GM12878 (cell line): Measurements from ENCODE around the gene ANKS4B.

Source experiments
- PML ChIP-seq: IDR thresholded peaks from 2 replicates; pipeline ENCODE4 v1.6.1; 2012; ENCODE audit warnings: low read length, inconsistent platforms
- POLR2A ChIP-seq: IDR thresholded peaks from 2 replicates; pipeline ENCODE4 v1.6.1; 2011; ENCODE audit warnings: low read depth, mild to moderate bottlenecking, low read length
- POLR2AphosphoS5 ChIP-seq: IDR thresholded peaks from 2 replicates; pipeline ENCODE4 v1.6.1; 2011; ENCODE audit warnings: mild to moderate bottlenecking, low read length, inconsistent platforms
- SREBF2 ChIP-seq: IDR thresholded peaks from 2 replicates; pipeline ENCODE4 v1.6.1; 2012; ENCODE audit warnings: mild to moderate bottlenecking, low read length
- YY1 ChIP-seq: IDR thresholded peaks from 2 replicates; pipeline ENCODE4 v1.6.1; 2011; ENCODE audit warnings: low read depth, mild to moderate bottlenecking, low read length
- TF ChIP-seq, protein P1 (sequence below): fragments of 450-650 bp; IDR thresholded peaks from 2 replicates; pipeline ENCODE4 v1.6.1; 2017; ENCODE audit warnings: mild to moderate bottlenecking, low read depth, inconsistent platforms; ENCODE audit not compliant: poor library complexity, severe bottlenecking
- TF ChIP-seq, protein P2 (sequence below): fragments of 450-650 bp; IDR thresholded peaks from 2 replicates; pipeline ENCODE4 v1.6.1; 2017; ENCODE audit warnings: antibody characterized with exemption, mild to moderate bottlenecking, moderate library complexity
- TF ChIP-seq, protein P3 (sequence below), 3 experiments: IDR thresholded peaks in 2 of 3; conservative IDR thresholded peaks in 1 of 3; 2 replicates each; pipeline ENCODE4 v1.5.1; 2011; ENCODE audit warnings: low read depth in 3 of 3, low read length in 3 of 3, mild to moderate bottlenecking in 3 of 3, control low read depth in 2 of 3, moderate library complexity in 2 of 3, inconsistent platforms in 1 of 3, mixed read lengths in 1 of 3; ENCODE audit not compliant: control insufficient read depth in 2 of 3, insufficient read depth in 1 of 3; ENCODE audit errors: extremely low read depth in 1 of 3
- TF ChIP-seq, protein P4 (sequence below): IDR thresholded peaks from 2 replicates; pipeline ENCODE4 v1.6.1; 2012; ENCODE audit warnings: low read depth, low read length, improper control_type of control experiment
- TF ChIP-seq, protein P5 (sequence below): fragments of 450-650 bp; IDR thresholded peaks from 2 replicates; pipeline ENCODE4 v1.6.1; 2016; ENCODE audit warnings: mild to moderate bottlenecking

DNA sequence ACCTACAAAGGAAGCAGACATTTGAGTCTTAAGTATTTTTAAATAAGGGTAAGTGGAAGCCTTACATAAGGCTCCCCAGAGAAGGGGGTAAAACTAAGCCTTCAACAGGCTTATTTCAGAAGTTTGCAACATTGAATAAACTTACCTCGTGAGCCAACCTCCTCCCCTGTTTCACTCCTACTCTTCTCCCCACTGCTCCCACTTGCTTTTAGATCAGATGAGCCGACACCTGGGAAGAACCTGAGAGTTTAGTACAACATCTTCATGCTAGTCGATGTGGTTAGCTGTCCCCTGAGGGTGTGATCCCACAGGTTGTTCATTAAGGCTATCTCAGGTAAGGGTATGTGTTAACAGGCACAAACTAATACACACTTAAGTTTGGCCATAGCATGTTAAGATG lies 35.9 kb upstream of the ANKS4B start:
- TF ChIP-seq, protein P1, sequence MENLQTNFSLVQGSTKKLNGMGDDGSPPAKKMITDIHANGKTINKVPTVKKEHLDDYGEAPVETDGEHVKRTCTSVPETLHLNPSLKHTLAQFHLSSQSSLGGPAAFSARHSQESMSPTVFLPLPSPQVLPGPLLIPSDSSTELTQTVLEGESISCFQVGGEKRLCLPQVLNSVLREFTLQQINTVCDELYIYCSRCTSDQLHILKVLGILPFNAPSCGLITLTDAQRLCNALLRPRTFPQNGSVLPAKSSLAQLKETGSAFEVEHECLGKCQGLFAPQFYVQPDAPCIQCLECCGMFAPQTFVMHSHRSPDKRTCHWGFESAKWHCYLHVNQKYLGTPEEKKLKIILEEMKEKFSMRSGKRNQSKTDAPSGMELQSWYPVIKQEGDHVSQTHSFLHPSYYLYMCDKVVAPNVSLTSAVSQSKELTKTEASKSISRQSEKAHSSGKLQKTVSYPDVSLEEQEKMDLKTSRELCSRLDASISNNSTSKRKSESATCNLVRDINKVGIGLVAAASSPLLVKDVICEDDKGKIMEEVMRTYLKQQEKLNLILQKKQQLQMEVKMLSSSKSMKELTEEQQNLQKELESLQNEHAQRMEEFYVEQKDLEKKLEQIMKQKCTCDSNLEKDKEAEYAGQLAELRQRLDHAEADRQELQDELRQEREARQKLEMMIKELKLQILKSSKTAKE: no peak
- TF ChIP-seq YY1: no peak
- TF ChIP-seq, protein P2, sequence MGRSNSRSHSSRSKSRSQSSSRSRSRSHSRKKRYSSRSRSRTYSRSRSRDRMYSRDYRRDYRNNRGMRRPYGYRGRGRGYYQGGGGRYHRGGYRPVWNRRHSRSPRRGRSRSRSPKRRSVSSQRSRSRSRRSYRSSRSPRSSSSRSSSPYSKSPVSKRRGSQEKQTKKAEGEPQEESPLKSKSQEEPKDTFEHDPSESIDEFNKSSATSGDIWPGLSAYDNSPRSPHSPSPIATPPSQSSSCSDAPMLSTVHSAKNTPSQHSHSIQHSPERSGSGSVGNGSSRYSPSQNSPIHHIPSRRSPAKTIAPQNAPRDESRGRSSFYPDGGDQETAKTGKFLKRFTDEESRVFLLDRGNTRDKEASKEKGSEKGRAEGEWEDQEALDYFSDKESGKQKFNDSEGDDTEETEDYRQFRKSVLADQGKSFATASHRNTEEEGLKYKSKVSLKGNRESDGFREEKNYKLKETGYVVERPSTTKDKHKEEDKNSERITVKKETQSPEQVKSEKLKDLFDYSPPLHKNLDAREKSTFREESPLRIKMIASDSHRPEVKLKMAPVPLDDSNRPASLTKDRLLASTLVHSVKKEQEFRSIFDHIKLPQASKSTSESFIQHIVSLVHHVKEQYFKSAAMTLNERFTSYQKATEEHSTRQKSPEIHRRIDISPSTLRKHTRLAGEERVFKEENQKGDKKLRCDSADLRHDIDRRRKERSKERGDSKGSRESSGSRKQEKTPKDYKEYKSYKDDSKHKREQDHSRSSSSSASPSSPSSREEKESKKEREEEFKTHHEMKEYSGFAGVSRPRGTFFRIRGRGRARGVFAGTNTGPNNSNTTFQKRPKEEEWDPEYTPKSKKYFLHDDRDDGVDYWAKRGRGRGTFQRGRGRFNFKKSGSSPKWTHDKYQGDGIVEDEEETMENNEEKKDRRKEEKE: no peak
- no peak for TF ChIP-seq SREBF2
- TF ChIP-seq, protein P3, sequence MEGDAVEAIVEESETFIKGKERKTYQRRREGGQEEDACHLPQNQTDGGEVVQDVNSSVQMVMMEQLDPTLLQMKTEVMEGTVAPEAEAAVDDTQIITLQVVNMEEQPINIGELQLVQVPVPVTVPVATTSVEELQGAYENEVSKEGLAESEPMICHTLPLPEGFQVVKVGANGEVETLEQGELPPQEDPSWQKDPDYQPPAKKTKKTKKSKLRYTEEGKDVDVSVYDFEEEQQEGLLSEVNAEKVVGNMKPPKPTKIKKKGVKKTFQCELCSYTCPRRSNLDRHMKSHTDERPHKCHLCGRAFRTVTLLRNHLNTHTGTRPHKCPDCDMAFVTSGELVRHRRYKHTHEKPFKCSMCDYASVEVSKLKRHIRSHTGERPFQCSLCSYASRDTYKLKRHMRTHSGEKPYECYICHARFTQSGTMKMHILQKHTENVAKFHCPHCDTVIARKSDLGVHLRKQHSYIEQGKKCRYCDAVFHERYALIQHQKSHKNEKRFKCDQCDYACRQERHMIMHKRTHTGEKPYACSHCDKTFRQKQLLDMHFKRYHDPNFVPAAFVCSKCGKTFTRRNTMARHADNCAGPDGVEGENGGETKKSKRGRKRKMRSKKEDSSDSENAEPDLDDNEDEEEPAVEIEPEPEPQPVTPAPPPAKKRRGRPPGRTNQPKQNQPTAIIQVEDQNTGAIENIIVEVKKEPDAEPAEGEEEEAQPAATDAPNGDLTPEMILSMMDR (IDR thresholded peaks at IDR 0.05 in 2 of 3, conservative IDR thresholded peaks at IDR 0.05 in 1 of 3; ENCODE audit: control insufficient read depth in 2 of 3, extremely low read depth in 1 of 3, insufficient read depth in 1 of 3, low read depth in 3 of 3, low read length in 3 of 3): no peak
- no peak for TF ChIP-seq PML
- TF ChIP-seq, protein P4, sequence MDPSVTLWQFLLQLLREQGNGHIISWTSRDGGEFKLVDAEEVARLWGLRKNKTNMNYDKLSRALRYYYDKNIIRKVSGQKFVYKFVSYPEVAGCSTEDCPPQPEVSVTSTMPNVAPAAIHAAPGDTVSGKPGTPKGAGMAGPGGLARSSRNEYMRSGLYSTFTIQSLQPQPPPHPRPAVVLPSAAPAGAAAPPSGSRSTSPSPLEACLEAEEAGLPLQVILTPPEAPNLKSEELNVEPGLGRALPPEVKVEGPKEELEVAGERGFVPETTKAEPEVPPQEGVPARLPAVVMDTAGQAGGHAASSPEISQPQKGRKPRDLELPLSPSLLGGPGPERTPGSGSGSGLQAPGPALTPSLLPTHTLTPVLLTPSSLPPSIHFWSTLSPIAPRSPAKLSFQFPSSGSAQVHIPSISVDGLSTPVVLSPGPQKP: no peak
- no peak for TF ChIP-seq POLR2AphosphoS5
- TF ChIP-seq, protein P5, sequence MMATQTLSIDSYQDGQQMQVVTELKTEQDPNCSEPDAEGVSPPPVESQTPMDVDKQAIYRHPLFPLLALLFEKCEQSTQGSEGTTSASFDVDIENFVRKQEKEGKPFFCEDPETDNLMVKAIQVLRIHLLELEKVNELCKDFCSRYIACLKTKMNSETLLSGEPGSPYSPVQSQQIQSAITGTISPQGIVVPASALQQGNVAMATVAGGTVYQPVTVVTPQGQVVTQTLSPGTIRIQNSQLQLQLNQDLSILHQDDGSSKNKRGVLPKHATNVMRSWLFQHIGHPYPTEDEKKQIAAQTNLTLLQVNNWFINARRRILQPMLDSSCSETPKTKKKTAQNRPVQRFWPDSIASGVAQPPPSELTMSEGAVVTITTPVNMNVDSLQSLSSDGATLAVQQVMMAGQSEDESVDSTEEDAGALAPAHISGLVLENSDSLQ: no peak
- TF ChIP-seq POLR2A: no peak
